Panc1 (cell line): Measurements from ENCODE around the gene IMPG2. TPM values are rescaled to one million over a fixed set of nuclear protein-coding genes. Genes with fewer than 3 reads are reported as not detected.

Source experiments
- ATAC-seq: fragments of 200-7000 bp; cut with Tn5 transposase; 2 replicates; pipeline ENCODE4 v1.9.1; 2020; ENCODE audit warnings: mild to moderate bottlenecking, moderate library complexity
- BruUV-seq: library from RNA; stranded (reverse); fragments of 400-500 nt; replicated peaks from 2 replicates; lab custom pipeline; 2021; lab: Mats Ljungman, UMichigan
- CTCF ChIA-PET: fragments of 300-600 bp; sonication (Branson Sonifier 250); formaldehyde crosslinking; loops from one replicate; lab custom pipeline; 2022; ENCODE audit warnings: antibody characterized with exemption; lab: Charles Lee
- POLR2A ChIA-PET: fragments of 300-600 bp; sonication (Branson Sonifier 250); formaldehyde crosslinking; loops from one replicate; lab custom pipeline; 2022; ENCODE audit warnings: antibody characterized with exemption; lab: Charles Lee
- DNase-seq: peaks from one replicate; pipeline ENCODE4 v3.0.0-alpha.2; 2010; ENCODE audit warnings: low read depth, low spot score
- H3K27ac ChIP-seq: 2 replicates; pipeline ENCODE4 v1.5.1; 2011; ENCODE audit warnings: mild to moderate bottlenecking, low read length, inconsistent platforms
- H3K27me3 ChIP-seq: fragments of 200-500 bp; sonication (Bioruptor generic); 2 replicates; pipeline ENCODE4 v1.6.0; 2014; ENCODE audit warnings: low read length, inconsistent platforms; ENCODE audit not compliant: control insufficient read depth, insufficient read depth
- H3K36me3 ChIP-seq: fragments of 200-500 bp; sonication (Bioruptor generic); 2 replicates; pipeline ENCODE4 v1.5.1; 2014; ENCODE audit warnings: inconsistent platforms, mild to moderate bottlenecking, low read length, moderate library complexity; ENCODE audit not compliant: control insufficient read depth, insufficient read depth
- H3K4me1 ChIP-seq: 2 replicates; pipeline ENCODE4 v1.5.1; 2011; ENCODE audit warnings: inconsistent platforms, mild to moderate bottlenecking, low read length, moderate library complexity; ENCODE audit not compliant: control insufficient read depth, insufficient read depth
- H3K4me3 ChIP-seq, 2 experiments: 2 replicates each; pipeline ENCODE4 v1.5.1; 2011 to 2012; ENCODE audit warnings: low read depth in 2 of 2, low read length in 2 of 2, mild to moderate bottlenecking in 2 of 2, inconsistent platforms in 1 of 2, moderate library complexity in 1 of 2
- H3K9me3 ChIP-seq: fragments of 200-500 bp; sonication (Bioruptor generic); 2 replicates; pipeline ENCODE4 v1.5.1; 2014; ENCODE audit warnings: low read depth, mild to moderate bottlenecking, inconsistent platforms, low read length, moderate library complexity; ENCODE audit not compliant: control insufficient read depth, insufficient read depth
- POLR2AphosphoS5 ChIP-seq: IDR thresholded peaks from 2 replicates; pipeline ENCODE4 v1.6.1; 2012; ENCODE audit warnings: mild to moderate bottlenecking, low read depth, low read length, moderate library complexity
- SIN3A ChIP-seq: IDR thresholded peaks from 2 replicates; pipeline ENCODE4 v1.6.1; 2012; ENCODE audit warnings: low read depth, mild to moderate bottlenecking, low read length, moderate library complexity, borderline replicate concordance; ENCODE audit not compliant: insufficient read depth
- TCF7L2 ChIP-seq: IDR thresholded peaks from 2 replicates; pipeline ENCODE4 v1.6.1; 2011; ENCODE audit warnings: mild to moderate bottlenecking, low read depth, low read length, inconsistent platforms
- in situ Hi-C: cut with HindIII; loops from 2 replicates; pipeline ENCODE4 v1.10.0; 2016; ENCODE audit warnings: low sequenced_read_pairs, low pct_unique_long_range_greater_than_20kb
- intact Hi-C: fragments of 100-400 bp; cut with micrococcal nuclease; formaldehyde crosslinking; loops from one replicate; pipeline ENCODE4 v1.10.0; 2022; ENCODE audit not compliant: unreplicated experiment
- total RNA-seq: library from RNA; stranded (reverse); gene quantifications from one replicate; pipeline ENCODE4 v1.2.1, GENCODE V29; 2021; ENCODE audit not compliant: unreplicated experiment
- TF ChIP-seq, protein P1 (sequence below): fragments of 450-650 bp; IDR thresholded peaks from 2 replicates; pipeline ENCODE4 v1.5.1; 2017; ENCODE audit warnings: mild to moderate bottlenecking
- TF ChIP-seq, protein P2 (sequence below), 2 experiments: IDR thresholded peaks; 2 replicates each; pipeline ENCODE4 v1.6.1; 2011 to 2012; ENCODE audit warnings: low read depth in 2 of 2, control low read depth in 1 of 2, low read length in 1 of 2, mild to moderate bottlenecking in 1 of 2, moderate library complexity in 1 of 2; ENCODE audit not compliant: insufficient read depth in 1 of 2

Gene IMPG2
- total RNA-seq, 1 experiment from 2014 or later, result 0.10 TPM

DNA sequence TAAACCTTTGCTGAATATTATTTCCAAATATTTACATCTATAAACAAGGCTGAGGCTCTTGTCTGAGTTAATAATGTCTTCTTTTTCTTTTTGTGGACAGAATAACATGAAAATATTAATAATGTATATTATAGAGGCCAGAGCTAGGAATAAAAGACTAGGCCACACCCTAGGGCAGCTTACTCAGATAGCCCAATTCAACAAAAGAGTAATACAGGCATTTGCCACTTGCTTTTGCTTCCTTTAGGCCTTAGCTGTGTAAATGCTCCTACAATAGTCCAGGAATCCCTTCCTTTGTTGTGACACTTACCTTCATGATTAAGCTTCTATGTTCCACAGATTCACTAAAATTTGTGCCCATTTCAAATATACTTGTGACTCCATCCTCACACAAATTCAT is 16.5 kb downstream of the IMPG2 start:
- Histone ChIP-seq H3K4me3 (no peak overlapping the region), H3K27me3 (no peaks in the 10 kb centered on the region), H3K4me1 (no peaks in the 10 kb centered on the region), H3K36me3 (no peaks in the 10 kb centered on the region), H3K27ac (no peak overlapping the region), H3K9me3 (no peaks in the 10 kb centered on the region; the same call in 1 of the 2 replicates)
- in situ Hi-C loops (no loop called here), intact Hi-C loops (no loop called here)
- CTCF ChIA-PET, result no interaction called here
- DNase-seq, result no peak
- ATAC-seq, result no peak
- TF ChIP-seq POLR2AphosphoS5 (no peak), TCF7L2 (no peak), SIN3A (no peak)
- TF ChIP-seq, protein P1, sequence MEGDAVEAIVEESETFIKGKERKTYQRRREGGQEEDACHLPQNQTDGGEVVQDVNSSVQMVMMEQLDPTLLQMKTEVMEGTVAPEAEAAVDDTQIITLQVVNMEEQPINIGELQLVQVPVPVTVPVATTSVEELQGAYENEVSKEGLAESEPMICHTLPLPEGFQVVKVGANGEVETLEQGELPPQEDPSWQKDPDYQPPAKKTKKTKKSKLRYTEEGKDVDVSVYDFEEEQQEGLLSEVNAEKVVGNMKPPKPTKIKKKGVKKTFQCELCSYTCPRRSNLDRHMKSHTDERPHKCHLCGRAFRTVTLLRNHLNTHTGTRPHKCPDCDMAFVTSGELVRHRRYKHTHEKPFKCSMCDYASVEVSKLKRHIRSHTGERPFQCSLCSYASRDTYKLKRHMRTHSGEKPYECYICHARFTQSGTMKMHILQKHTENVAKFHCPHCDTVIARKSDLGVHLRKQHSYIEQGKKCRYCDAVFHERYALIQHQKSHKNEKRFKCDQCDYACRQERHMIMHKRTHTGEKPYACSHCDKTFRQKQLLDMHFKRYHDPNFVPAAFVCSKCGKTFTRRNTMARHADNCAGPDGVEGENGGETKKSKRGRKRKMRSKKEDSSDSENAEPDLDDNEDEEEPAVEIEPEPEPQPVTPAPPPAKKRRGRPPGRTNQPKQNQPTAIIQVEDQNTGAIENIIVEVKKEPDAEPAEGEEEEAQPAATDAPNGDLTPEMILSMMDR, result no peak
- TF ChIP-seq, protein P2, sequence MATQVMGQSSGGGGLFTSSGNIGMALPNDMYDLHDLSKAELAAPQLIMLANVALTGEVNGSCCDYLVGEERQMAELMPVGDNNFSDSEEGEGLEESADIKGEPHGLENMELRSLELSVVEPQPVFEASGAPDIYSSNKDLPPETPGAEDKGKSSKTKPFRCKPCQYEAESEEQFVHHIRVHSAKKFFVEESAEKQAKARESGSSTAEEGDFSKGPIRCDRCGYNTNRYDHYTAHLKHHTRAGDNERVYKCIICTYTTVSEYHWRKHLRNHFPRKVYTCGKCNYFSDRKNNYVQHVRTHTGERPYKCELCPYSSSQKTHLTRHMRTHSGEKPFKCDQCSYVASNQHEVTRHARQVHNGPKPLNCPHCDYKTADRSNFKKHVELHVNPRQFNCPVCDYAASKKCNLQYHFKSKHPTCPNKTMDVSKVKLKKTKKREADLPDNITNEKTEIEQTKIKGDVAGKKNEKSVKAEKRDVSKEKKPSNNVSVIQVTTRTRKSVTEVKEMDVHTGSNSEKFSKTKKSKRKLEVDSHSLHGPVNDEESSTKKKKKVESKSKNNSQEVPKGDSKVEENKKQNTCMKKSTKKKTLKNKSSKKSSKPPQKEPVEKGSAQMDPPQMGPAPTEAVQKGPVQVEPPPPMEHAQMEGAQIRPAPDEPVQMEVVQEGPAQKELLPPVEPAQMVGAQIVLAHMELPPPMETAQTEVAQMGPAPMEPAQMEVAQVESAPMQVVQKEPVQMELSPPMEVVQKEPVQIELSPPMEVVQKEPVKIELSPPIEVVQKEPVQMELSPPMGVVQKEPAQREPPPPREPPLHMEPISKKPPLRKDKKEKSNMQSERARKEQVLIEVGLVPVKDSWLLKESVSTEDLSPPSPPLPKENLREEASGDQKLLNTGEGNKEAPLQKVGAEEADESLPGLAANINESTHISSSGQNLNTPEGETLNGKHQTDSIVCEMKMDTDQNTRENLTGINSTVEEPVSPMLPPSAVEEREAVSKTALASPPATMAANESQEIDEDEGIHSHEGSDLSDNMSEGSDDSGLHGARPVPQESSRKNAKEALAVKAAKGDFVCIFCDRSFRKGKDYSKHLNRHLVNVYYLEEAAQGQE (IDR thresholded peaks at IDR 0.05; ENCODE audit: insufficient read depth in 1 of 2, low read depth in 2 of 2, low read length in 1 of 2), result no peak
- POLR2A ChIA-PET, result no interaction called here
- BruUV-seq, result no TSS peak

DNA sequence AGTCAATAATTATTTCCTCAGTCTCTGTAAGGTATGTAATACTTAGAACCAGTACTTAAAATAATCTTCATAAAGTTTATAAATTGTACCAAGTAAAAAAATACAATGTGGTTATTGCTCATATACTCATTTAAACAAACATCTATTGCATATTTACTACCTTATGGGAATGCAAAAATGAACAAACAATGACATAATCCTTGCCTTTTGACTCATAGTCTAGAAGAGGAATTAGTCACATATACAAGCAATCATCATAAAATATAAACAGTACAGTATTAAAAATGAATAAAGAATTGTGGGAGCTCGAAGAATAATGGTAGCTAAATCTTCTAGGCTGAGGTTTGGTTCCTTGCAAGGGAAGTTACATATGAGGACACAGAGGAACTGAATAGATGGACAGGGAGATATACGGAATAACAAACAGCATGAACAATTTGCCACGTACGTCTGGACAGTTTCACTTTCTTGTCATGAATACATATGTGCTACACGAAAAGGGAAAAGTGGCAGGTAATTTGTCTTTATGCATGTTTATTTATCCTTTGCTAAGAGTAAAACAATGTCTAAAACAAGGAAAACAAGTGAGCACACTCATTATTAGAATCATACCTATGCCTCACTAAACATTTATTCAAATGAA is 17.2 kb downstream of the IMPG2 start:
- in situ Hi-C loops (no loop called here), intact Hi-C loops (no loop called here)
- no peaks in the 10 kb centered on the region for H3K4me1 ChIP-seq
- TF ChIP-seq, protein P1, result no peak
- TF ChIP-seq, protein P2 (IDR thresholded peaks at IDR 0.05; ENCODE audit: insufficient read depth in 1 of 2, low read depth in 2 of 2, low read length in 1 of 2), result no peak
- no peak for TF ChIP-seq SIN3A
- no peaks in the 10 kb centered on the region for H3K36me3 ChIP-seq
- H3K27me3 ChIP-seq, result no peaks in the 10 kb centered on the region
- peak; percentile 71; the same call in 1 of the 2 replicates for ATAC-seq
- no peak overlapping the region for H3K4me3 ChIP-seq
- BruUV-seq, result no TSS peak
- ChIA-PET CTCF (no interaction called here), POLR2A (no interaction called here)
- H3K27ac ChIP-seq, result no peak overlapping the region
- peak; percentile 68 for DNase-seq
- no peaks in the 10 kb centered on the region; the same call in 1 of the 2 replicates for H3K9me3 ChIP-seq
